ENCODE measurements around the gene RALGDS. TPM values are rescaled to one million over a fixed set of nuclear protein-coding genes. Genes with fewer than 3 reads are reported as not detected.

The RALGDS gene
- total RNA-seq, 6 experiments from 2014 or later: 12.1 to 15.8 (median 14.8) TPM

DNA sequence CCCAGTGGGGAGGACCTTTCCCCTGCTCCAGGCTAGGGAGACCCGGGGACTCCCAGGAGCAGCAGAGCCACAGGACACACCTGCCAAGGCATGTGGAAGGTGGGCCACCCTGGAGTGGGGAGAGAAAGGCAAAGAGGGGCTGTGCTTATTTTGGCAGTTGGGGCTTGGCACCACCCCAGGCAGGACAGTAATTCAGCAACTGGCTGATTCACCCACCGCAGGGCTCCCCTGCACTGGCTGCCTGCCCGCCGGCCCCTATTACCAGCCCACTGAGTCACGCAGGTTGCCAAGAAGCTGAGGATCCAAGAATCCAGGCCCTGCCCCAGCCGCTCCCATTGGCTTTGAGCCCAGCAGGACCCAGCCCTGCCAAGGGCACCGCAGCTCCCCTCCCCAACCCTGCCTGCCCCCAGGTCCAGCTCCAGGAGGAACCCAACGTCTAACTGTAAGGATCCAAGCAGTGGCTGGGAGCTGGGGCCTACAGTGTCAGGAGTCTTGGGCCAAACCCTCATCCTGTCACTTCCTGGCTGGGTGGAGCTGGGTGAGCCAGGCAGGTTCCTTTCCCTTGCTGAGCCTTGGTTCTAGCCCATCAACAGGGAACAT, 14.2 kb upstream of the RALGDS start:
- no peak for TF ChIP-seq CTCF (IDR thresholded peaks at IDR 0.05)
- H3K4me1 Mint-ChIP-seq (ENCODE audit: low read depth): peaks cover 30% of the 10 kb centered on the region
- H3K36me3 Mint-ChIP-seq (ENCODE audit: low read depth): no peaks in the 10 kb centered on the region
- peak; percentile 91 for DNase-seq
- peak overlapping the region; percentile 71 for H3K4me3 Mint-ChIP-seq
- no peaks in the 10 kb centered on the region for H3K9me3 Mint-ChIP-seq
- peak overlapping the region; percentile 100 for H3K27ac Mint-ChIP-seq
- H3K27me3 Mint-ChIP-seq (ENCODE audit: insufficient read depth): no peaks in the 10 kb centered on the region

GRCh38 chr9:133134388-133135145, 13.5 kb upstream of the RALGDS start:
- no peaks in the 10 kb centered on the region for H3K9me3 Mint-ChIP-seq
- no peak for TF ChIP-seq CTCF (IDR thresholded peaks at IDR 0.05)
- peak overlapping the region; percentile 71 for H3K4me3 Mint-ChIP-seq
- H3K4me1 Mint-ChIP-seq (ENCODE audit: low read depth): peaks cover 30% of the 10 kb centered on the region
- peak overlapping the region; percentile 100 for H3K27ac Mint-ChIP-seq
- H3K27me3 Mint-ChIP-seq (ENCODE audit: insufficient read depth): no peaks in the 10 kb centered on the region
- no peaks in the 10 kb centered on the region for H3K36me3 Mint-ChIP-seq (ENCODE audit: low read depth)
- no peak for DNase-seq

DNA sequence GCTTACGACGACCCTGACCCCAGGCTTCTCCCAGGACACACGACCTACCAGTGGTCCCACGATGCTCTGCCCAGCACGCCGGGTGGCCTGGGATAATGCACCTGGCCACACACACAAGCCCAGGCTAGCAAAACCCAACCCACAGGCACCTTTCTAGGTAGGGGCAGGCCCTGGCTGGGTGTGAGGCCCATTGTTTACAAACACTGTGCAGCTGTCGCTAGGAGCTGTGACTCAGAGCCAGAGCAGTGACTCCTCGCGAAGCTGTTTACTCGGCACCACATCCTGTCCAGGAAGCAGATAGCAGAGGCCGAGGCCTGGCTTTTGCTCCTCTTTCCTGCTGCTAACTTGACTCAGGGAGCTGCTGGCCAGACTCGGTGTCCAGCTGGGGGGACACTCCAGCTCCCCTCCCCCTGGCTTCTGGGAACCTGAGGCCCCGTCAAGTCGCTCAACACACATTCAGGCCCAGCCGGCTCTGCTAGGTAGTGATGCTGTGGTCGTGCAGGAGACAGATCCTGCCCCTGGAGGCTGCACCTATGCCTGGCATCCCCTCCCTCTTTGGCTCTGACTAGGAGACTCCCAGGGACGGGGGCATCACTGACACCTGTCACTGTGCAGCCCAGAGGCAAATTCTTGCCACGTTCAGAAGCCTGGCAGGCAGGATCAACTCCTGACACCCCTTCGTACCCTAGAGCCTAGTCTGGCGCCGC, 12.8 kb upstream of the RALGDS start:
- Mint-ChIP-seq H3K4me1 (ENCODE audit: low read depth) (peaks cover 30% of the 10 kb centered on the region), H3K4me3 (peak overlapping the region; percentile 65), H3K9me3 (no peaks in the 10 kb centered on the region), H3K36me3 (ENCODE audit: low read depth) (no peaks in the 10 kb centered on the region), H3K27ac (peak overlapping the region; percentile 100), H3K27me3 (ENCODE audit: insufficient read depth) (no peaks in the 10 kb centered on the region)
- DNase-seq: peak; percentile 98
- TF ChIP-seq CTCF (IDR thresholded peaks at IDR 0.05): no peak; the same call in 1 of the 2 replicates

- no peak for DNase-seq
- peaks cover 30% of the 10 kb centered on the region for H3K4me1 Mint-ChIP-seq (ENCODE audit: low read depth)
- H3K9me3 Mint-ChIP-seq: no peaks in the 10 kb centered on the region
- H3K4me3 Mint-ChIP-seq: no peak overlapping the region
- H3K36me3 Mint-ChIP-seq (ENCODE audit: low read depth): no peaks in the 10 kb centered on the region
- H3K27ac Mint-ChIP-seq: peak overlapping the region; percentile 100
- TF ChIP-seq CTCF (IDR thresholded peaks at IDR 0.05): no peak
- no peaks in the 10 kb centered on the region for H3K27me3 Mint-ChIP-seq (ENCODE audit: insufficient read depth)
These were observed 11.1 kb upstream of the RALGDS start for GRCh38 chr9:133132174-133132573.

- Mint-ChIP-seq H3K4me3 (no peak overlapping the region), H3K4me1 (ENCODE audit: low read depth) (peaks cover 35% of the 10 kb centered on the region), H3K9me3 (no peaks in the 10 kb centered on the region), H3K36me3 (ENCODE audit: low read depth) (no peaks in the 10 kb centered on the region), H3K27me3 (ENCODE audit: insufficient read depth) (peaks cover 4% of the 10 kb centered on the region; the same call in 1 of the 2 replicates), H3K27ac (peak overlapping the region; percentile 100)
- DNase-seq: no peak
- no peak for TF ChIP-seq CTCF (IDR thresholded peaks at IDR 0.05)
These were observed 10.5 kb upstream of the RALGDS start for GRCh38 chr9:133131506-133131905.
